ENCODE data around the gene LSM14B.

DNA sequence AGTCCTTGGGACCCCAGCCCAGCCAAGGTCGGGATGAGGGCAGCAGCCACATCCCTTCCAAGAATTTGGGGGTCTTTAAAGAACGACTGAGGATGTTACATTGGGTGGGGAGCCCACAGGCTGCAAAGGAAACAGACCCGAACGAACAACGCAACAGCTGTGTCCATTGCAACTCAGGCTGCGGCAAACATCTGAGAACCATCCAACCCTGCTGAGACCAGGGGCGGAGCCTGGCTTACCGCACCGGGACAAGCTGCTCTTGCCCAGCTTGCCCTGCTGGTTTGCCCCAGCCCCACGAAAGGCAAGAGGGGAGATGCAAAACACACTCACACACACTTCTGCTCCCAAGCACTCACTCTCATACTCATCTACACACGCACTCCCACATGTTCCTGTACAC is 35.0 kb upstream of the LSM14B start:
- TF ChIP-seq, protein P1, sequence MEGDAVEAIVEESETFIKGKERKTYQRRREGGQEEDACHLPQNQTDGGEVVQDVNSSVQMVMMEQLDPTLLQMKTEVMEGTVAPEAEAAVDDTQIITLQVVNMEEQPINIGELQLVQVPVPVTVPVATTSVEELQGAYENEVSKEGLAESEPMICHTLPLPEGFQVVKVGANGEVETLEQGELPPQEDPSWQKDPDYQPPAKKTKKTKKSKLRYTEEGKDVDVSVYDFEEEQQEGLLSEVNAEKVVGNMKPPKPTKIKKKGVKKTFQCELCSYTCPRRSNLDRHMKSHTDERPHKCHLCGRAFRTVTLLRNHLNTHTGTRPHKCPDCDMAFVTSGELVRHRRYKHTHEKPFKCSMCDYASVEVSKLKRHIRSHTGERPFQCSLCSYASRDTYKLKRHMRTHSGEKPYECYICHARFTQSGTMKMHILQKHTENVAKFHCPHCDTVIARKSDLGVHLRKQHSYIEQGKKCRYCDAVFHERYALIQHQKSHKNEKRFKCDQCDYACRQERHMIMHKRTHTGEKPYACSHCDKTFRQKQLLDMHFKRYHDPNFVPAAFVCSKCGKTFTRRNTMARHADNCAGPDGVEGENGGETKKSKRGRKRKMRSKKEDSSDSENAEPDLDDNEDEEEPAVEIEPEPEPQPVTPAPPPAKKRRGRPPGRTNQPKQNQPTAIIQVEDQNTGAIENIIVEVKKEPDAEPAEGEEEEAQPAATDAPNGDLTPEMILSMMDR (IDR thresholded peaks at IDR 0.05; ENCODE audit: low read depth, low read length), result no peak
- TF ChIP-seq POLR2A (IDR thresholded peaks at IDR 0.05; ENCODE audit: extremely low read depth, insufficient read length) (no peak), MYC (IDR thresholded peaks at IDR 0.05; ENCODE audit: low read depth, low read length) (no peak)
- TF ChIP-seq, protein P2, sequence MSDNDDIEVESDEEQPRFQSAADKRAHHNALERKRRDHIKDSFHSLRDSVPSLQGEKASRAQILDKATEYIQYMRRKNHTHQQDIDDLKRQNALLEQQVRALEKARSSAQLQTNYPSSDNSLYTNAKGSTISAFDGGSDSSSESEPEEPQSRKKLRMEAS (IDR thresholded peaks at IDR 0.05; ENCODE audit: low read depth, low read length), result no peak
